ENCODE results near the gene TUBA8. TPM values are rescaled to one million over a fixed set of nuclear protein-coding genes. Genes with fewer than 3 reads are reported as not detected.
"Not testable (repeated sequence)": the region's sequence is repeated elsewhere in the genome, so short reads cannot be mapped to it uniquely, and the experiment has no call there.

The TUBA8 gene
- total and polyA plus RNA-seq, 8 donors, result 3.1 to 4.1 (median 3.5) TPM; not detected in 5

DNA sequence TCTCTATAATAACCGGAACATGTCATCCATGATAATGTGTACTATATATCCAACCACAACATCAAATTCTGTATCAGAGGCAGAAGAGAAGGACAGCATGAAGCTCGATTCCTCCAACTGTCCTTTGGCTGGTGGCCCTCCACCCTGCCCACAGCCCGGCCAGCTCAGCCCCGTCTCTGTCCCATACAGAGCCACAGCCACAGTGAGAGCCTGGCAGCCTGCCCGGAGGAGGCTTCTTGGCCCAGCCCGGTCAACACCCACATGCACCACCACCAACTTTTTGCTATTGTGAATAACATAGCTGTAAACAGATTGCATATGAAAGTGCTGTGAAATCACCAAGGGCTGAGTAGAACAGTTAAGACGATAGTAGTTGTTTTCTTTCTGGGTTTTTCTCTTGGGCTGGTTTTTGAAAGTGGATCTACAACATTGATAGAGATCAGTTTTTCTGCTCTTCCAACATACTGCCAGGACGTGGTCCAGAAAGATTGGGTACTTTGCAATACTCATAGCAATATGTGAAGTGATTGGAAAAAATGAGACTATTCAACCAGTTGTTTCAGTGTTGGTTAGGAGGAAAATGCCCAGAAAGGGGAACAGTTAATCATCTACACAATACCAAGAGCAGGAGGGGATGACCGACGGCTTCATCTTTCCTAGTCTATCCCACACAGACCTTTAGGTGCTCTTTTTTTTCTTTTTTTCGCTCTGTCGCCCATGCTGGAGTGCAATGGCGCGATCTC, 6.9 kb upstream of the TUBA8 start:
- H3K36me3 ChIP-seq, result peaks cover 0 to 18% (median 11%) of the 10 kb centered on the region in 4 donors
- no peaks in the 10 kb centered on the region for H3K9me3 ChIP-seq
- H3K4me1 ChIP-seq, result no peaks in the 10 kb centered on the region
- H3K27me3 ChIP-seq, result no peaks in the 10 kb centered on the region
- DNase-seq, result no peak
- 86 to 94% (median 89%) methylated on average over 14 of the region's 14 CpGs for WGBS, 5 donors
- intact Hi-C loops (cut with DNase I; ENCODE audit: low total_unique reads), result no loop called here
- no peak overlapping the region for H3K27ac ChIP-seq
- TF ChIP-seq, protein P1, sequence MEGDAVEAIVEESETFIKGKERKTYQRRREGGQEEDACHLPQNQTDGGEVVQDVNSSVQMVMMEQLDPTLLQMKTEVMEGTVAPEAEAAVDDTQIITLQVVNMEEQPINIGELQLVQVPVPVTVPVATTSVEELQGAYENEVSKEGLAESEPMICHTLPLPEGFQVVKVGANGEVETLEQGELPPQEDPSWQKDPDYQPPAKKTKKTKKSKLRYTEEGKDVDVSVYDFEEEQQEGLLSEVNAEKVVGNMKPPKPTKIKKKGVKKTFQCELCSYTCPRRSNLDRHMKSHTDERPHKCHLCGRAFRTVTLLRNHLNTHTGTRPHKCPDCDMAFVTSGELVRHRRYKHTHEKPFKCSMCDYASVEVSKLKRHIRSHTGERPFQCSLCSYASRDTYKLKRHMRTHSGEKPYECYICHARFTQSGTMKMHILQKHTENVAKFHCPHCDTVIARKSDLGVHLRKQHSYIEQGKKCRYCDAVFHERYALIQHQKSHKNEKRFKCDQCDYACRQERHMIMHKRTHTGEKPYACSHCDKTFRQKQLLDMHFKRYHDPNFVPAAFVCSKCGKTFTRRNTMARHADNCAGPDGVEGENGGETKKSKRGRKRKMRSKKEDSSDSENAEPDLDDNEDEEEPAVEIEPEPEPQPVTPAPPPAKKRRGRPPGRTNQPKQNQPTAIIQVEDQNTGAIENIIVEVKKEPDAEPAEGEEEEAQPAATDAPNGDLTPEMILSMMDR (IDR thresholded peaks at IDR 0.05), result no peak
- TF ChIP-seq EP300 (IDR thresholded peaks at IDR 0.05), result no peak
- no peak overlapping the region for H3K4me3 ChIP-seq

DNA sequence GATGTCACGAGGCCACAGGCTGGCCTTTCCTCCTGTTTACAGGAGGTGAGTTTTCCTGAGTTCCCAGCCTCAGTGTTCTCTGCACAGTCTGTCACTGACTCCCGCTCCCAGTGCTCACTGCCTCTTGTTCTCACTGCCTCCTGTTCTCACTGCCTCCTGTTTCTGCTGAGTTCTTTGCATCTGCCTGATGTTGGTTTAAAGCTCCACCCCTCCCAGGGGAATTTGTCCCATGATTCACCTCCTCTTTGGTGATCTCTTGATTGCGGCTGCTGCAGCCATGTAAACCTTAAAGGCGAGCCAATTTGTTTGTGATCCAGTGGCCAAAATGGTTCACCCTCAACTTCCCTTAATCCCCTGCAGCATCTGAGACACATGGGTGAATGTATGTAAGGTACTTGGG, 6.0 kb upstream of the TUBA8 start:
- no peaks in the 10 kb centered on the region for H3K9me3 ChIP-seq
- H3K36me3 ChIP-seq, result peaks cover 0 to 17% (median 11%) of the 10 kb centered on the region in 4 donors
- TF ChIP-seq EP300 (IDR thresholded peaks at IDR 0.05) (no peak), POLR2AphosphoS5 (IDR thresholded peaks at IDR 0.05) (no peak), POLR2A (IDR thresholded peaks at IDR 0.05) (no peak)
- TF ChIP-seq, protein P1 (IDR thresholded peaks at IDR 0.05), result no peak
- intact Hi-C loops (cut with DNase I; ENCODE audit: low total_unique reads), result no loop called here
- H3K27ac ChIP-seq, result no peak overlapping the region
- DNase-seq, result no peak
- no peak overlapping the region for H3K4me3 ChIP-seq
- 86 to 94% (median 92%) methylated on average over 4 of the region's 4 CpGs for WGBS, 5 donors
- peaks cover 0 to 2% (median 0%) of the 10 kb centered on the region in 3 donors for H3K27me3 ChIP-seq
- peaks cover 0 to under 1% (median 0%) of the 10 kb centered on the region in 4 donors for H3K4me1 ChIP-seq

DNA sequence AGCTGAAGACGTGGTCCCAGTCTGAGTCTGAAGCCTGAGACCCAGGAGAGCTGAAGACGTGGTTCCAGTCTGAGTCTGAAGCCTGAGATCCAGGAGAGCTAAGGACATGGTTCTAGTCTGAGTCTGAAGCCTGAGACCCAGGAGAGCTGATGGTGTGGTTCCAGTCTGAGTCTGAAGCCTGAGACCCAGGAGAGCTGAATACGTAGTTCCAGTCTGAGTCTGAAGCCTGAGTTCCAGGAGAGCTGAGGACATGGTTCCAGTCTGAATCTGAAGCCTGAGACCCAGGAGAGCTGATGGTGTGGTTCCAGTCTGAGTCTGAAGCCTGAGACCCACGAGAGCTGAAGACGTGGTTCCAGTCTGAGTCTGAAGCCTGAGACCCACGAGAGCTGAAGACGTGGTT, 4.6 kb upstream of the TUBA8 start:
- H3K9me3 ChIP-seq; H3K27ac ChIP-seq; H3K4me3 ChIP-seq; intact Hi-C loops (cut with DNase I; ENCODE audit: low total_unique reads); H3K36me3 ChIP-seq; DNase-seq: not testable (repeated sequence)
- WGBS, 5 donors, result 81 to 94% (median 90%) methylated on average over 6 to 7 of the region's 7 CpGs
- Histone ChIP-seq H3K27me3 (peaks cover 0 to 17% (median 12%) of the 10 kb centered on the region in 3 donors), H3K4me1 (peaks cover 13 to 14% (median 13%) of the 10 kb centered on the region in 4 donors)

DNA sequence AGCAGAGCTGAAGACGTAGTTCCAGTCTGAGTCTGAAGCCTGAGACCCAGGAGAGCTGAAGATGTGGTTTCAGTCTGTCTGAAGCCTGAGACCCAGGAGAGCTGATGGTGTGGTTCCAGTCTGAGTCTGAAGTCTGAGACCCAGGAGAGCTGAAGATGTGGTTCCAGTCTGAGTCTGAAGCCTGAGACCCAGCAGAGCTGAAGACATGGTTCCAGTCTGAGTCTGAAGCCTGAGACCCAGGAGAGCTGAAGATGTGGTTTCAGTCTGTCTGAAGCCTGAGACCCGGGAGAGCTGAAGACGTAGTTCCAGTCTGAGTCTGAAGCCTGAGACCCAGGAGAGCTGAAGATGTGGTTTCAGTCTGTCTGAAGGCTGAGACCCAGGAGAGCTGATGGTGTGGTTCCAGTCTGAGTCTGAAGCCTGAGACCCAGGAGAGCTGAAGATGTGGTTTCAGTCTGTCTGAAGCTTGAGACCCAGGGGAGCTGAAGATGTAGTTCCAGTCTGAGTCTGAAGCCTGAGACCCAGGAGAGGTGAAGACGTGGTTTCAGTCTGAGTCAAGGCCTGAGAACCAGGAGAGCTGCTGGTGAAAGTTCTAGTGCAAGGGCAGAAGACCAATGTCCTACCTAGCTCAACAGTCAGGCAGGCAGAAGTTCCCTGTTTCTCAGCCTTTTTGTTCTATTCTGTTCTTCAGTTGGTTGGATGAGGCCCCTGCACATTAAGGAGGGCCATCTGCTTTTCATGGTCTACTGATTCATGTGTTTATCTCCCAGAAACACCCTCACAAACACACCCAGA, 3.9 kb upstream of the TUBA8 start:
- intact Hi-C loops (cut with DNase I; ENCODE audit: low total_unique reads); H3K36me3 ChIP-seq; H3K27ac ChIP-seq; H3K9me3 ChIP-seq; DNase-seq; H3K4me3 ChIP-seq: not testable (repeated sequence)
- WGBS, 5 donors, result 62 to 96% (median 79%) methylated on average over 2 to 4 of the region's 4 CpGs
- H3K27me3 ChIP-seq, result peaks cover 0 to 24% (median 19%) of the 10 kb centered on the region in 3 donors
- H3K4me1 ChIP-seq, result peaks cover 21 to 22% (median 21%) of the 10 kb centered on the region in 4 donors

DNA sequence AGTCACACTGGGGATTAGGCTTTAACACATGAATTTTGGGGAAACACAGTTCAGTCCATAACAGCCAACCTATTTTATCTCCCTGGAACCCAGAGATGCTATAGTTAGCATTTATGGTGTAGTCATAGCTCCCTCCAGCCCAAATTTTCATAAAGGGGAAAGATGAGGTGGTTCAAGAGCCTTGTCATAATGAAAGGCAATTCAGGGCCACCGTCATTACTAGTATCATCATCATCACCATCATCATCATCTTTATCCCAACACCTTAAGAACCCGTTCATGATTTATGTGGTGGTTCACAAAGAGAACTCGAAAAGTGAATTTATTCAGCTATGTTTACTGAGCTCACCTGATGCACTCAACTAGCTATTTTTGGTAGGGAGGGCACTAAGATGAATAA, 2.4 kb upstream of the TUBA8 start:
- no peak overlapping the region for H3K4me3 ChIP-seq
- peaks cover 0 to 30% (median 20%) of the 10 kb centered on the region in 3 donors for H3K27me3 ChIP-seq
- DNase-seq, result no peak
- H3K4me1 ChIP-seq, result peaks cover 21 to 24% (median 23%) of the 10 kb centered on the region in 4 donors
- TF ChIP-seq POLR2A (IDR thresholded peaks at IDR 0.05), result no peak
- no peak for TF ChIP-seq POLR2AphosphoS5 (IDR thresholded peaks at IDR 0.05)
- TF ChIP-seq, protein P1 (IDR thresholded peaks at IDR 0.05), result no peak
- no peak for TF ChIP-seq EP300 (IDR thresholded peaks at IDR 0.05)
- no peaks in the 10 kb centered on the region for H3K9me3 ChIP-seq
- intact Hi-C loops (cut with DNase I; ENCODE audit: low total_unique reads), result no loop called here
- WGBS, 5 donors, result 78 to 93% (median 89%) methylated on average over 3 of the region's 3 CpGs
- H3K27ac ChIP-seq, result no peak overlapping the region
- no peaks in the 10 kb centered on the region for H3K36me3 ChIP-seq
